ENCODE measurements around the gene DLK2.
"Not testable (repeated sequence)": the region's sequence is repeated elsewhere in the genome, so short reads cannot be mapped to it uniquely, and the experiment has no call there.

The DLK2 gene

DNA sequence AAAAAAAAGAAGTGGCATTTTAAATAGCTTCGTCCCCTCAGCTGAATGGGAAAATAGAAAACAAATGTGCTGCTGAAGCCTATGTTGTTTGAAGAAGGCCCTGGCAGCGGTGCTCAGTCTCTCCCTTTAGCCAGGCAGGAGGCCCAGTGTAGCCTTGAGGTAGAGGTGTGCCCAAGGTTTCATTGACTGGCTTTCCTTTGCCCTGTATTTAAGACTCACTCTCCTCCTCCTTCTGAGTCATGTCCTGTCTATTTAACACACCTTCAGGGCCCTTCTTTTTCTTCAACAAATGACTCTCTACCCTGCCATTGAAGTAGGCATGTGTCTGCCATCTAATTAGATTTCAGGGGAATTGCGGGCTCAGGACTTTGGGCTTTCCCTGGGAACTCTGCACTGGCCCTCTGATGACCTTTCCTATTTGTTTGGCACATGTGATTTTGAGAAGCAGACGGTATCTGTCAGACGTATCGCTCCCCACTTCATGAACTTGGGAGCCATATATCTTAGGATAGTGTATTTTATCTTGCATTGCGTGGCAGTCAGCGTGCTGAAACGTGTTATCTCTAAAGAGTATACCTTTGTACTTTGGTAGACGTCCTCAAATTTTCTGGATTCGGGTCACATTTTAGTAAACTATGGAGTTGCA, 26.4 kb upstream of the DLK2 start:
- DNase-seq (ENCODE audit: low spot score), result no peak

DNA sequence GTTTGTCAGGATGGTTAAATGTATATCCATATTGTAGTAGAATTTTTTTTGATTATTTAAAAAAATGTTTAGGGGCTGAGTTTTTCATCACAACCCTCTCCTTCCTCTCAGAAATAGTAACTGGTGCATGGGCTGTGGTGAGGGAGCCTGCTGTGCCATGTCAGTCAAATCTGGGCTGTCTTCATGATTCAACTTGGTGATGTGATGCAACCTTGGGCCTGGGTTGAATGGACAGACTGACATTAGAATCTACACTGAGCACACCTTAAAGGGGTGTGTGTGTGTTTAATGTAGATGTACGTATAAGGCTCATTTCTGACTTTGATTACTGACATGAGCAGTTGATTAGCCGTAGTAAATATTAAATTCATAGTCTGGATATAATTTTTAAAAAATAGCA, 25.7 kb upstream of the DLK2 start:
- DNase-seq (ENCODE audit: low spot score), result no peak

DNA sequence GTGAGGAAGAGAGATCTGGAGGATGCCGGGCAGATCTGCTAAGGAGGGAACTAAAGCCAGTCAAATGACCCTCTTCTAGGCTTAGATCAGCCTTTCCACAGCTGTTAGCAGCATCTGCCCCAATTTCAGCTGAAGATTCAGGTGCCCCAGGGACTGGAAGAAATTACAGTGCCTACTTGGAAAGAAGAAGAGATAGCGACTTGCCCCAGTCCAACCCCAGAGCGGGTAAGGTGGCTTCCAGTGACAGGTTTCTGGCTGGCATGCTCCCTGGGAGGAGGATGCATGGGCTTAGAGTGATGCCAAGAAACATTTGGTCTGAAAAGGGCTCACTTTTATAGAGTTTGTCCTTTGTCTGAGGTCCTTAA, 22.6 kb upstream of the DLK2 start:
- peak; percentile 52 for DNase-seq (ENCODE audit: low spot score)

DNA sequence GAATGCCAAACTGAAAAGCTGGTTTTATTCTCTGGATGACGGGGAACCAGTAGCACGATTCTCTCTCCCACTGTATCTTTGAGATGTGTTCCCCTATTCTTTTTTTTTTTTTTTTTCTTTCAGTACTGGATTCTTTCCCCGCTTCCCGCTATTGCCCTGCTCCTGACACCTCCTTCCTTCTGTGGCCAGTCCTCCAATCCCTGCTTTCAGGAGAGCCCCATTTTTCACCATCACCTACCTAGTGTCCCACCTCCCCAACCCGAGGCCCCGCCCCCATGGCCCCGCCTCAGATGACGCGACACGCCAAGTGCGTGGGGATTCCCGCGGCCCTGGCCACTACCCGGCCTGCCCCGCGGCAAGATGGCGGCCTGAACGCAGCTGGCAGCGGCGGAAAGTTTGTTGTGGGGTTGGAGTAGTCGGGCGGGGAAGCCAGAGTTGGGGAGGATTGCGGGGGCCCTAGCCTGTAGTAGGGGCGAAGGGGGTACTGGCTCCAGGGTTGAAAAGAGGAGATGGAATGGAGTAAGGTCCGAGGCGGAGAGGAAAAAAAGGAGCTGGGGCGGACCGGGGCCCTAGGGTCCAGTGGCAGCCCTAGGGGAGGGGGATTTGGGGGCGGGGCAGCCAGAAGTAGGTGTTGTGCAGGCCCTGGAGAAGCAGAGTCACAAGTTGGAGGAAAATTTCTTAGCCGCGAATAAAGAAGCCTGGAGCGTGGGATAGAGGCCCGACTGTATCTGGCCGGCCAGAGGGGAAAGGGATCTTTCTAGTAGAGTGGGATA, 22.1 kb upstream of the DLK2 start, which contains the start of gene TJAP1:
TJAP1 (plus strand) TSS at position 336 of the 773 bp plus-strand sequence. CDS start 21,432 bp downstream, outside the sequence.
- DNase-seq (ENCODE audit: low spot score), result peak; percentile 92

DNA sequence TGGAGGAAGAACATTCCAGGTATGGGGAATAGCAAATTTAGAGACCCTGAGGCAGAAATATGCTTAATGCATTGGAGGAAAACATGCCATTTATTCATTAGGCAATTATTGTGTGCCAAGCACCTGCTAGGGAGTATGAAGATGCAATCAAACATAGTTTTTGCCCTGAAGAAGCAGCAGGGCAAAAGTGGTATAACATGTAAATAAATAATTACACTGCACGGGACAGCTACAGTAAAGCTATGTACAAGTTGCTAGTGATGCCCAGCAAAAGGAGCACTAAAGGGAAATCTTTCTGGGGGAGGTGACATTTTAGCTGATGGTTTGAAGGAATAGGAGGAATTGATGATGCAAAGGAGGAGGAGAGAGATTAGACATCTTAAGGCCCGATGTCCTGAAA, 21.4 kb upstream of the DLK2 start:
- peak; percentile 67 for DNase-seq (ENCODE audit: low spot score)

DNA sequence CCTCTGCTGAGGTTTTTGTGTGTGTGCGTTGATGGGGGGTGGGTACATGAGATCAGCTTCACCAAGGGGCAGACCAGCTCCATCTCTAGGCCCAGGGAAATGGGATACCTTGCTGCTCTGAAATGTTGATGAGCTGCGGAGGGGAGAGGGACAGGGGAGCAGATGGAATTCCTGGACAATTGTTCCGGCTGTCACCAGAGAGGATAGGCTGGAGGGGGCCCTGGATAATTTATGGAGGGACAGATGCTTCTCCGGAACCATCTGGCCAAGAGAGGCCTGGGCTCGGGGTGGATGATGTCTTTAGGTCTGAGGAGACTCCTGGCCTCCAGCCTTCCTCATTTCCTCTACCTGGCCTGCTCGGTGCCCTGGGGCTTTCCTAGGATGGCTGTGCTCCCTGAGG, 20.2 kb upstream of the DLK2 start:
- no peak for DNase-seq (ENCODE audit: low spot score)

DNA sequence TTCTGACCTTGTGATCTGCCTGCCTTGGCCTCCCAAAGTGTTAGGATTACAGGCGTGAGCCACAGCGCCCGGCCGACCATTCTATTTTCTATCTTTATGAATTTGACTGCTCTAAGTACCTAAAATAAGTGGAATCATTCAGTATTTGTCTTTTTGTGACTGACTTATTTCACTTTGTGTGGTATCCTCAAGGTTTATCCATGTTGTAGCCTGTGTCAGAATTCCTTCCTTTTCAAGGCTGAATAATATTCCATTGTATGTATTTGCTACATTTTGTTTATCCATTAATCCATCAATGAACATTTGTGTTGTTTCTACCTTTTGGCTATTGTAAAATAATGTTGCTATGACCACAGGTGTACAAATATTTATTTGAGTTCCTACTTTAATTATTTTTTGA, 17.2 kb upstream of the DLK2 start:
- DNase-seq (ENCODE audit: low spot score), result no peak

DNA sequence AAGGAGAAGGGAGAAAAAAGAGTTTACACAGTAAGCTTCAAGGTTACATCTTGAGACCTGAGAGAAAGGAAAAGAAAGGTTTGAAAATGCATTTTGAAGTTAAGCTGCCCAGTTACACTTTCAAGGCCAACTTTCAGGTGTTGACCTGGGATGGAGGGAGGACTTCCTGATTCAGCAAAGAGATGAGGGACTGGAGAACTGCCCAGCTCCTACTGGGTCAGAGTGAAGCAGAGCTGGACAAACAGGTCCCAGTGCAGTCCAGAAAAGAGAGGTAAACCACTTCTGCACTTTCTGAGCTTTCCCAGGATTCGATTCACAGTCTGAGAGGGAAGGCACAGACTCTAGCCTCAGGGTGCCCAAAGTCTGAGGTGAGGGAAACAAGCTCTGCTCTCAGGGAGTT, 16.1 kb upstream of the DLK2 start:
- no peak for DNase-seq (ENCODE audit: low spot score)

DNA sequence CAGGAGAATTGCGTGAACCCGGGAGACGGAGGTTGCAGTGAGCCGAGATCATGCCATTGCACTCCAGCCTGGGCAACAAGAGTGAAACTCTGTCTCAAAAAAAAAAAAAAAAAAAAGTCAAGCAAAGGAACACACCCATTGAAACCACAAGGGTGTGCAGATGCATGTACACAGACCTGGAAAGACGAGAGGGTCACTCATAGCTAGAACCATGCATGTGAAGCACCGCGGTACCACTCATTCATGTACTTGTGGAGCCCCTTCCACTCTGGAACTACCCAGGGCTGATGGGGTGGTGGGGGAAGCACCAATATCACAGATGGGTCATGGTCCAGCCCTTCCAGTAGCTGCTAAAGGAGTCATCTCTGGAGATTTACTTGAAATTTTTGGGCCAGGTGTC, 14.6 kb upstream of the DLK2 start:
- no peak for DNase-seq (ENCODE audit: low spot score)

DNA sequence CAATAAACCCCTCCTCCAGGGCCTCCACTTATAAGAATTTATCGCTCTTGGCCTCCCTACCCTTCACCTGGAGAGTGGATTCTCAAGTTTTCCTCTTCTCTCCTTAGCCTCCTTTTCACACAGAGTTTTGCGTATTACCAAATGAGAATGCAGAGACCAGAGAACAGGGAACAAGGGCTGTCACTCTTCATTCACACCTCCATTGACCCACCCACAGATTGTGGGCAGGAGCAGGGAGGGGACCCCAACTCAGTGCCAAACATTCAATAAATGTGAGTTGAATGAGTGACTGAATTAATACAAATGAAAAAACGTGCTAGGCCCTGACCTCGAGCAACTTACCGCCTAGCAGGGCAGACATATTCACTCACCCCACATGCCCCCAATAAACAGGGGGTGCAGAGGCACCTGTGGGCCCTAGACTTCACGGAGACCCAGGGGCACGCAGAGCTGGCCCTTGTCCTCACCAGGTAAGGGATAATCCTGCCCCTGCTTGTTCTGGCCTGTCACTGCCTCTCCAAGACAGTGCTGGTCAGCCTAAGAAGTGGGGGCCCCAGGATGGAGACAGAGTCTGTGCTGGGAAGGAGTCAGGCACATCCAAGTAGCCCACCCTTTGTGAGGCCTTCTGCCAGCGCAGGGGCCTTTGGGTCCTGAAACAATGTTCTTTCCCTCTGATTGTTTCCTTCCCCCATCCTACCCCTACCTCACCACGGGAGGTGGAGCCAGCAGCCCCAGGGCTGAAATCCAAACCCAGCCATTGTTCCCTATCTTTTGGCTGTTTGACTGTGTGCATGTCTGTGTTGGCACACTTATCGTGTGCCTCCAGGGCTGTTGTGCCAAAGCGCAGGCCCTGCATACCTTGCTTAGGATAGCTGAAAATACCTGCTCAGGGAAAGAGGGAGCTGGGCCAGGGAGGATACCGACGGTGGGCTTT, 13.7 kb upstream of the DLK2 start:
- DNase-seq (ENCODE audit: low spot score), result no peak

DNA sequence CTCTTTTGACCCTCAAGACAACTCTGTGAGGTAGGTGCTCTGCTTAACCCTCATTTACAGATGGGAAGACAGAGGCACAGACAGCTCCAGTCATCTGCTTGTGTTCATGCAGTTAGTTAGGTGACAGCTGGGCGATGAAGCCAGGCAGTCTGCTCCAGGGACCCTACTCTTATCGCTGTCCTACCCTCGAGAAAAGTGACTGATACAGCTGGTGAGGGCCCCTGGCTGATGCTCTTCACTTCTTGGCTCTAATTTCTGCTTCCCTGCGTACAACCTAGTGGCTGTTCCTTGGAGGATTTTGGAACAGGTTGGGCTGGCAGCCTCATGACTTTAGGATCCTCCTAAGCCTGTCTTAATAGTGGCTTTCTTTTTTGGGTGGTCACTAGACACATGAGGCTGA, 12.9 kb upstream of the DLK2 start:
- DNase-seq (ENCODE audit: low spot score), result no peak

DNA sequence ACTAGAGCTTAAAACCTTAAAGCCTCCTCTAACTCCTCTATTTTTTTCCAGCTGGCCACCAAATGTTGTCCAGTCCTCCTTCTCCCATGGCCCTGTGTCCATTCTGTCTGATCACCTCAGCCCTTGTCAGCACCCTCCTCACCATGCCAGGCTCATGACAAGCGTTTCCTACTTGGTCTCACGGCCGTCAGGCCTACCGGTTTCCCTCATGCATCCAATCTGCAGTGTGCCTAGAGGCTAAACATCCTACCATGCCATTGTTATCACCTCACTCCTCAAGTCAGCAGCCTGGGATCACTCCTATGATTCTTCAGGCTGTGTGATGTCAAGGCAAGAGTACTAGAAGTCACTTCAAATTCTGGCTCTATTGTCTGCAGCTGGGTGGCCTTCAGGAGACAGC, 12.4 kb upstream of the DLK2 start:
- DNase-seq (ENCODE audit: low spot score), result no peak

DNA sequence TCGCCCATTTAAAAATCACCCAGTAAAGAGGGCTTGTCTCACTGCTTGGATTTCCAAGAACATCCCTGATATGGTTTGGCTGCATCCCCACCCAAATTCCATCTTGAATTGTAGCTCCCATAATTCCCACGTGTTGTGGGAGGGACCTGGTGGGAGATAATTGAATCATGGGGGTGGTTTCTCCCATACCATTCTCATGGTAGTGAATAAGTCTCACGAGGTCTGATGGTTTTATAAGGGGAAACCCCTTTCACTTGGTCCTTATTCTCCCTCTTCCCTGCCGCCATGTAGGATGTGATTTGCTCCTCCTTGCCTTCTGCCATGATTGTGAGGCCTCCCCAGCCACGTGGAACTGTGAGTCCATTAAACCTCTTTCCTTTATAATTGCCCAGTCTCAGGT, 11.9 kb upstream of the DLK2 start:
- DNase-seq (ENCODE audit: low spot score), result not testable (repeated sequence)

DNA sequence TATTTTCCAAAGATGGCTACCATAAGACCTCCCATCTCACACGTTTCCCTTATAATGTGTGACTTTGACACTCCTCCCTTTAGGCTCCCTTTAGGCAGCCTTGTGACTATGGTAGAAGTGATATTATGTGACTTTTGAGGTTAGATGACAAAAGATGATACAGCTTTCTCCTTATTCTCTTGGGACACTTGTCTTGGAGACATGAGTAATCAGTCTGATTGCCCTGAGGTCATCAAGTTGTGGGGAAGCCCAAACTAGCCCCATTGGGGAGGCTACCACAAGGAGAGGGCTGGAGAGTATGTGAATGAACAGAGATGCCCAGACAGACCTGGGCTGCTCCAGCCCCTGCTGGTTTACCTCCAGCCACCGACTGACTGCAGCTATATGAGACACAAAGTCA, 10.6 kb upstream of the DLK2 start:
- DNase-seq (ENCODE audit: low spot score), result no peak

DNA sequence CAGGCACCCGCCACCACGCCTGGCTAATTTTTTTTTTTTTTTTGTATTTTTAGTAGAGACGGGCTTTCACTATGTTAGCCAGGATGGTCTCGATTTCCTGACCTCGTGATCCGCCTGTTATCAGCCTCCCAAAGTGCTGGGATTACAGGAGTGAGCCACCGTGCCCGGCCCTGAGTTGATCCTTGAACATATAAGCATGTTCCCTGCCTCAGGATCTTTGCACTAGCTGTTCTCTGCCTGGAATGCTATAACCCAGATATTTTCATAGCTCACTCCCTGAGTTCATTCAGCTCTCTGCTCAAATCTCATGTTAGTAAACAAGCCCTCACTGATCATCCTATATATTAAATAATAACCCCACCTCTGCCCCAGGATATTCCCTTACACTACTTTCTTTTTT, 9.0 kb upstream of the DLK2 start:
- no peak for DNase-seq (ENCODE audit: low spot score)

DNA sequence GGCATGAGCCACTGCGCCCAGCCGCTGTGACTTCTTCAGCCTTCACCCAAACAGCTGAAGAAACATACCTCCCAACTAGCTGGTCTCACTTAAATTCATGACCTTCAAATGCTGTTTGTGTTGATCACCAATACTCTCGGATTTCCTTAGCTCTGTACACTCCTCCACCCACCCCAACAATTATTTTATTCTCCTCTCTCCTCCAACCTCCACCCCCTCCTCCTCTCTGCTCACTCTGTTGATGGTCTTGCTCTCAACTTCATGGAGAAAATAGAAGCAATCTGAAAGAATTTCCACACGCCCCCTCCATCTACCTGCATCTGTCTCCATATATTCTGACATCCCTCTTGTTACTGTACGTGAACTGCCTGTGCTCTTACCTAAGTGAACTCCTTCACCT, 6.6 kb upstream of the DLK2 start:
- DNase-seq (ENCODE audit: low spot score), result no peak

DNA sequence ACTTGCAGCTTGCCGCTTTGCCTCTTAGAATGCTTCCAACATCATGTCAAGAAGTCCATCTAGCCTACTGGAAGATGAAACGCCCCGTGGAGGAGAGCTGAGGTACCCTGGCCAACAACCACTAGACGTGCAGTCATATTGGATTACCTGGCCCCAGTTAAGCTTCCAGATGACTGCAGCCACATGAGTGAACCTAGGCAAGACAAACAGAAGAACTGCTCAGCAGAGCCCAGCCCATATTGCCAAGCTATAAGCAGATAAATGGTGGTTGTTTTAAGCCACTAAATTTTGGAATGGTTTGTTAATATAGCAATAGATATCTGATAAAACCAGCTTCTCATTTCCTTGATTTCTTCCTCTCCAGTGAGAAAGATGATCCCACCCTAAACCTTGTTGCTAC, 4.7 kb upstream of the DLK2 start:
- DNase-seq (ENCODE audit: low spot score), result no peak

DNA sequence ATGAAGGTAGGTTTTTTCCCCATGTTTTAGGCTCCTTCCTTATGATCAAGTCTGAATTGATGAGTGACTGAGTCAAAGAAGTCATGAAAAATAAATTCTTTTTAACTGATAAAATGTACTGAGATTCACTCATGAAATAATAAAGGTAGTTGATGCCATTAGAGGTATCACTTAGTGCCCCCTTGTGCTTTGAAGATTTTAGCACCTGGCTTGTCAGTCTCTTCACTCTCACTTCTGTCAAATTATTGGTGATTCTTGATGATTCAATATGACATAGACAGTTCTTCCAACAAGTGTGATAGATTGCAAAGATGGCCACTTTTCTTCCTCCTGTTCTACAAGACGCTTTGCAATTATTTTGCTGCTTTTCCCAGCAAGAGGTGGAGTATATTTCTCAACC, 4.2 kb upstream of the DLK2 start:
- DNase-seq (ENCODE audit: low spot score), result peak; percentile 25

DNA sequence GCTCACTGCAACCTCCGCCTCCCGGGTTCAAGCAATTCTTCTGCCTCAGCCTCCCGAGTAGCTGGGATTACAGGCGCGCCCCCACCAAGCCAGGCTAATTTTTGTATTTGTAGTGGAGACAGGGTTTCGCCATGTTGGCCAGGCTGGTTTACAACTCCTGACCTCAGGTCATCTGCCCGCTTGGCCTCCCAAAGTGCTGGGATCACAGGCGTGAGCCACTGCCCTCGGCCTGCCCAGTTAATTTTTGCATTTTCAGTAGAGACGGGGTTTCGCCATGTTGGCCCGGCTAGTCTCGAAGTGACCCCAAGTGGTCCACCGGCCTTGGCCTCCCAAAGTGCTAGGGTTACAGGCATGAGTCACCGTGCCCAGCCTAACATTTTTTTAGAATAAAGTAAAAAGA, 2.8 kb upstream of the DLK2 start:
- not testable (repeated sequence) for DNase-seq (ENCODE audit: low spot score)

DNA sequence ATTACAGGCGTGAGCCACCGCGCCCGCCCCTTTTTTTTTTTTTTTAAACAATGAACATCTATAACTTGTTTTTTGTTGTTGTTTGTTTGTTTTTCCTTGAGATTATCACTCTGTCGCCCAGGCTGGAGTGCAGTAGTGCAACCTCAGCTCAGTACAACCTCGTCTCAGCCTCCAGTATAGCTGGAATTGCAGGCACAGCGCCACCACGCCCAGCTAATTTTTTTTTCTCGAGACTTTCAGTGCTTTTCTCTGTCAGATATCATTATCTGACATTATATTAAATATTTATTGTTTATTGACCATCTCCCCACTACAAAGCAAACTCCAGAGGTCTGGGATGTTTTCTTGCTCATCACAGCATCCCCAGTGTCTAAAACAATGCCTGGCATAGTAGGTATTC, 2.3 kb upstream of the DLK2 start:
- no peak for DNase-seq (ENCODE audit: low spot score)

DNA sequence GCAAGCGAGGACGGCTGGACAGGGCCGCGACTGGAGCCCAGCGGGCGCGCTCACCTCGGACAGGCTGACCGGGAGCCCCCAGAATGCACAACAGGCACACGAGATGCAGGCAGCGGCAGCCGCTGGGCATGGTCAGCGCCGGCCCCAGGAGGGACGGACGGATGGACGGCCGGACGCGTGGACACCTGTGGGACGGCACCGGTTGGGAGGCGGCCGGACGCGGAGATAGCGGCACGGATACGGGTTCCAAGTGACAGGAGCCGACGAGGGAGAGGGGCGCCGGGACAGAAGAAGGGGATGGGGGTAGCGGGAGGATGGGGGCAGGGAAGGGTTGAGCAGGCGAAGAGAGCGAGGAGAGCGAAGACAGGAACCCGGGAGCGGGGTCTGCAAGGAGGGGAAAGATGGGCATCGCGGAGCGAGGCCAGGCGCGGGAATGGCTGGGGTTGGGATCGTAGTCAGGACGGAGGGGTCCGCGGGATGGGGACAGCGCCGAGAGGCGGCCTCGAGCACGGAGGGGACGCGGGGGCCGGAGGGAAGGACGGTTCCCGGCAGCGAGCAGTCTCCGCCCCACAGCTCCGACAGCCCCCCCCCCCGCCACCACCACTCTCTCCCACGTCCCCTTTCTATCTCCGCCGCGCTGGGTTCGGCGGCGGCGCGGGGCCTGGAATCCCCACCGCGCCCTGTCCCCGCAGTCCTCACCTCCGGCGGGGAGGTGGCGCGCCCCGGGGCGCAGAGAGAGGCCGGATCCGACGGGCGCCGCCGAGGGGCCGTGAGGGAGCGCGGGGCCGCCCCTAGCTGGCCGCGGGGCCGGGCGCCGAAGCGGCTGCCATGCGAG, 435 bp downstream of the DLK2 start:
- no peak for DNase-seq (ENCODE audit: low spot score)

DNA sequence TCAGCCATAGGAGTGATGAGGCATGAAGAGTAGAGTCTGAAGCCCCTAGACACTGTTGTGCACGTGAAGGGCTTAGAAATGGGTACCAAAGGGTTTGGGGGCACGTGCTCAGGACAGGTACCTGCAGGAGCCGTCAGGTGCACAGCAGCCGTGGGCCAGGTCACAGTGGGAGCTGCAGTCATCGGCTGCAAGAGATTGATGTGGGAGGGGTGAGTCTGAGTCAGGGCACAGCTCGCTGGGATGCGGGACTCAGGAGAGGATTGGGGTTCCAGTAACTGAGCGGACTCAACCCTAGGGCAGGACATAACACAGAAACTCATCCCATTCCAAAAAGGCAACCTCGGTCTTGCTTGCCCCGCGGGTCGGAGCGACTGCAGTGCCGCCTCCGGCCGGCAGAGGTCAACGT, 1.1 kb downstream of the DLK2 start:
- peak; percentile 47 for DNase-seq (ENCODE audit: low spot score)
